GM12878 (cell line): ENCODE results near the gene ELL2. TPM values are rescaled to one million over a fixed set of nuclear protein-coding genes. Genes with fewer than 3 reads are reported as not detected.
A peak's percentile ranks its signal among the peaks of the same experiment; 100 is the strongest.

Source experiments
- ATF2 ChIP-seq: IDR thresholded peaks from 2 replicates; pipeline ENCODE4 v1.6.1; 2012; ENCODE audit warnings: low read length, inconsistent platforms
- CBFB ChIP-seq: IDR thresholded peaks from 2 replicates; pipeline ENCODE4 v1.6.1; 2016; ENCODE audit warnings: antibody characterized with exemption, low read depth
- CHD2 ChIP-seq: IDR thresholded peaks from 2 replicates; pipeline ENCODE4 v1.6.1; 2011; ENCODE audit warnings: low read depth, low read length, improper control_type of control experiment, borderline replicate concordance
- CREM ChIP-seq: IDR thresholded peaks from 2 replicates; pipeline ENCODE4 v1.6.1; 2014; ENCODE audit warnings: antibody characterized with exemption, low read depth
- E2F8 ChIP-seq: fragments of 450-650 bp; IDR thresholded peaks from 2 replicates; pipeline ENCODE4 v1.6.1; 2018; ENCODE audit warnings: mild to moderate bottlenecking, low read depth, moderate library complexity; ENCODE audit not compliant: partially characterized antibody
- ESRRA ChIP-seq: IDR thresholded peaks from 2 replicates; pipeline ENCODE4 v1.6.1; 2012; ENCODE audit warnings: mild to moderate bottlenecking, low read length, improper control_type of control experiment
- HSF1 ChIP-seq: fragments of 150-350 bp; IDR thresholded peaks from 2 replicates; pipeline ENCODE4 v1.6.1; 2014; ENCODE audit warnings: mild to moderate bottlenecking, low read depth, low read length
- JUND ChIP-seq: IDR thresholded peaks from 2 replicates; pipeline ENCODE4 v1.6.1; 2012; ENCODE audit warnings: low read depth, mild to moderate bottlenecking, low read length, improper control_type of control experiment, moderate library complexity
- LARP7 ChIP-seq: fragments of 450-650 bp; IDR thresholded peaks from 2 replicates; pipeline ENCODE4 v1.6.1; 2017; ENCODE audit warnings: mild to moderate bottlenecking
- MXI1 ChIP-seq: fragments of 150-350 bp; IDR thresholded peaks from 2 replicates; pipeline ENCODE4 v1.6.1; 2011; ENCODE audit warnings: low read depth, mild to moderate bottlenecking, inconsistent platforms, low read length, improper control_type of control experiment
- NR2F1 ChIP-seq: fragments of 450-650 bp; conservative IDR thresholded peaks from 2 replicates; pipeline ENCODE4 v1.6.1; 2017; ENCODE audit warnings: mild to moderate bottlenecking
- PAX5 ChIP-seq: IDR thresholded peaks from 2 replicates; pipeline ENCODE4 v1.6.1; 2011; ENCODE audit warnings: low read depth, low read length, borderline replicate concordance
- RB1 ChIP-seq: fragments of 450-650 bp; formaldehyde crosslinking; IDR thresholded peaks from 2 replicates; pipeline ENCODE4 v1.6.1; 2017; ENCODE audit warnings: mild to moderate bottlenecking, borderline replicate concordance
- REST ChIP-seq: IDR thresholded peaks from 2 replicates; pipeline ENCODE4 v1.6.1; 2012; ENCODE audit warnings: mild to moderate bottlenecking, low read depth, low read length
- RUNX3 ChIP-seq: IDR thresholded peaks from 2 replicates; pipeline ENCODE4 v1.6.1; 2012; ENCODE audit warnings: low read length, inconsistent platforms
- SMAD5 ChIP-seq: IDR thresholded peaks from 2 replicates; pipeline ENCODE4 v1.6.1; 2016; ENCODE audit warnings: antibody characterized with exemption, low read depth
- SRF ChIP-seq, 2 experiments: IDR thresholded peaks; 2 replicates each; pipeline ENCODE4 v1.6.1; 2011; ENCODE audit warnings: low read depth in 2 of 2, low read length in 2 of 2, mild to moderate bottlenecking in 1 of 2, moderate library complexity in 1 of 2
- TBL1XR1 ChIP-seq: IDR thresholded peaks from 2 replicates; pipeline ENCODE4 v1.6.1; 2012; ENCODE audit warnings: low read depth, low read length, improper control_type of control experiment
- TCF7 ChIP-seq: IDR thresholded peaks from 2 replicates; pipeline ENCODE4 v1.6.1; 2014; ENCODE audit warnings: antibody characterized with exemption, borderline replicate concordance
- ZBED1 ChIP-seq: IDR thresholded peaks from 2 replicates; pipeline ENCODE4 v1.6.1; 2016; ENCODE audit warnings: borderline replicate concordance
- ZNF622 ChIP-seq: fragments of 450-650 bp; IDR thresholded peaks from 2 replicates; pipeline ENCODE4 v1.6.1; 2017; ENCODE audit warnings: mild to moderate bottlenecking, inconsistent platforms
- polyA plus RNA-seq, 11 experiments: library from polyadenylated mRNA; depleted of rRNA in 4 of 11; unstranded in 6 of 11; stranded (reverse) in 5 of 11; fragments of >200 nt; fragmentation: Nextera tagmentation in 4 of 11; fragmentation: Illumina TruSeq in 1 of 11; extraction: Ambion mirVana in 4 of 11; extraction: Trizol in 1 of 11; gene quantifications; 1 replicate in 1 of 11; 2 replicates in 10 of 11; pipeline versions ENCODE4 v1.2.1 to v1.2.3, GENCODE V29; 2011 to 2016; ENCODE audit warnings: inconsistent platforms in 2 of 11, missing spikeins in 2 of 11, low read depth in 1 of 11
- total RNA-seq, 4 experiments: library from RNA; depleted of rRNA in 3 of 4; stranded (reverse); fragments of >200 nt in 3 of 4; fragmentation: Illumina TruSeq in 1 of 4; extraction: Trizol in 1 of 4; gene quantifications; 2 replicates each; pipeline versions ENCODE4 v1.2.1 to v1.2.3, GENCODE V29; 2013 to 2021

ELL2 gene
- total and polyA plus RNA-seq, 10 of the 15 experiments (the other 5 are each of a cell fraction or from before 2014, with no cell fraction given), result 24.2 to 91.4 (median 57.4) TPM

GRCh38 chr5:95927927-95928723, 33.5 kb downstream of the ELL2 start (continued):
- no peak for TF ChIP-seq SRF (IDR thresholded peaks at IDR 0.05; ENCODE audit: low read depth in 2 of 2, low read length in 2 of 2)
- peak; percentile 95 for TF ChIP-seq CREM
- TF ChIP-seq PAX5, result peak; percentile 47; the same call in 1 of the 2 replicates
- no peak for TF ChIP-seq ESRRA
- no peak for TF ChIP-seq ZNF622
- peak; percentile 96 for TF ChIP-seq TBL1XR1
- peak; percentile 39; the same call in 1 of the 2 replicates for TF ChIP-seq CHD2
- peak; percentile 98 for TF ChIP-seq ATF2
- TF ChIP-seq TCF7, result peak; percentile 81
- peak; percentile 77 for TF ChIP-seq JUND
- TF ChIP-seq E2F8, result peak; percentile 33
- no peak for TF ChIP-seq LARP7
- TF ChIP-seq NR2F1, result peak; percentile 80
- TF ChIP-seq SMAD5, result no peak
- TF ChIP-seq HSF1, result no peak
- TF ChIP-seq CBFB, result peak; percentile 61
- TF ChIP-seq ZBED1, result peak; percentile 87
- TF ChIP-seq RUNX3, result peak; percentile 94
- 0 out of 2 replicates have a peak, but pooled peaks have one; percentile 47 for TF ChIP-seq MXI1
- no peak for TF ChIP-seq RB1
- TF ChIP-seq REST, result peak; percentile 24; the same call in 1 of the 2 replicates
